ENCODE results near the gene MOCS3. TPM values are rescaled to one million over a fixed set of nuclear protein-coding genes. Genes with fewer than 3 reads are reported as not detected.

The MOCS3 gene
- total and polyA plus RNA-seq, 2 of the 4 experiments (the other 2 are of a cell fraction), result 3.3 to 9.9 TPM

- Histone ChIP-seq H2AK5ac (ENCODE audit: low read depth, low read length) (peak overlapping the region; percentile 67), H2BK120ac (ENCODE audit: low read depth, low read length) (no peak overlapping the region), H4K8ac (ENCODE audit: low read depth in 2 of 2, low read length in 2 of 2) (peak overlapping the region; percentile 65 to 96; a peak in 3 of 4 replicates), H3K4ac (ENCODE audit: low read depth, low read length) (0 out of 2 replicates have a peak overlapping the region, but pooled peaks have one; percentile 76), H2AK9ac (replicated peaks; ENCODE audit: low read depth, low read length, poor library complexity) (peak overlapping the region; percentile 80), H3K23ac (ENCODE audit: low read depth, low read length) (no peak overlapping the region), H3K14ac (replicated peaks; ENCODE audit: low read depth, low read length) (no peak overlapping the region), H2BK15ac (ENCODE audit: low read depth, low read length) (no peak overlapping the region), H2BK5ac (ENCODE audit: low read depth, low read length, poor library complexity, severe bottlenecking) (no peak overlapping the region), H3K4me3 (ENCODE audit: insufficient read depth, low read depth, low read length) (peak overlapping the region; percentile 91), H3K18ac (ENCODE audit: low read depth, low read length) (no peak overlapping the region), H2AFZ (replicated peaks; ENCODE audit: low read length, poor library complexity) (peak overlapping the region; percentile 97), H4K91ac (ENCODE audit: insufficient read depth, low read depth, low read length) (no peak overlapping the region), H3K9ac (ENCODE audit: low read depth, low read length) (0 out of 2 replicates have a peak overlapping the region, but pooled peaks have one; percentile 97), H3K9me3 (ENCODE audit: control insufficient read depth, insufficient read depth, low read length) (no peaks in the 10 kb centered on the region), H2BK20ac (ENCODE audit: low read depth, low read length) (no peak overlapping the region), H3K4me1 (ENCODE audit: control insufficient read depth, insufficient read depth, low read length) (peaks cover 10% of the 10 kb centered on the region), H3K36me3 (ENCODE audit: control insufficient read depth, insufficient read depth, low read length) (peaks cover 2% of the 10 kb centered on the region), H3K56ac (ENCODE audit: extremely low read depth, insufficient read depth, low read length) (no peak overlapping the region), H4K20me1 (ENCODE audit: insufficient read depth, low read length) (peaks cover 26% of the 10 kb centered on the region), H3K4me2 (ENCODE audit: low read depth, low read length) (peak overlapping the region; percentile 89), H4K5ac (ENCODE audit: low read depth, low read length) (peak overlapping the region; percentile 57; the same call in 1 of the 2 replicates), H3K27me3 (ENCODE audit: control insufficient read depth, insufficient read depth, low read length) (no peaks in the 10 kb centered on the region), H3K79me1 (ENCODE audit: low read depth in 1 of 2, low read length in 2 of 2) (peaks cover 10 to 50% of the 10 kb centered on the region in 2 experiments; a peak in 3 of 4 replicates), H3K27ac (ENCODE audit: insufficient read depth, low read length) (no peak overlapping the region; the same call in 1 of the 2 replicates), H3K9me1 (ENCODE audit: insufficient read depth, low read length) (peaks cover 7% of the 10 kb centered on the region; the same call in 1 of the 2 replicates)
- in situ Hi-C loops (cut with MboI; ENCODE audit: low sequenced_read_pairs) (no loop called here), dilution Hi-C loops (cut with HindIII; ENCODE audit: low sequenced_read_pairs, unreplicated experiment) (no loop called here), intact Hi-C loops (cut with micrococcal nuclease) (loop anchor here (2.0 kb wide), 2 partner anchors 21 to 165 kb away; partner anchors contain the start of gene BCAS4)
- TF ChIP-seq CEBPB (IDR thresholded peaks at IDR 0.05; ENCODE audit: low read depth, low read length) (no peak), ELK1 (IDR thresholded peaks at IDR 0.05; ENCODE audit: borderline replicate concordance, low read depth, low read length) (no peak), MAZ (IDR thresholded peaks at IDR 0.05; ENCODE audit: borderline replicate concordance, low read depth, low read length) (no peak), CTCF (conservative IDR thresholded peaks at IDR 0.05; ENCODE audit: low read depth, low read length) (no peak), RFX5 (IDR thresholded peaks at IDR 0.05; ENCODE audit: low read depth, low read length) (no peak), MXI1 (IDR thresholded peaks at IDR 0.05; ENCODE audit: borderline replicate concordance, low read depth, low read length) (no peak), RAD21 (IDR thresholded peaks at IDR 0.05; ENCODE audit: low read length) (no peak), NFE2L2 (IDR thresholded peaks at IDR 0.05; ENCODE audit: low read depth, low read length) (no peak), MAFK (IDR thresholded peaks at IDR 0.05; ENCODE audit: low read depth, low read length) (no peak), BHLHE40 (IDR thresholded peaks at IDR 0.05; ENCODE audit: low read depth, low read length) (no peak), POLR2A (IDR thresholded peaks at IDR 0.05; ENCODE audit: low read depth, low read length) (no peak), FOS (IDR thresholded peaks at IDR 0.05; ENCODE audit: low read depth, low read length) (no peak), SMC3 (IDR thresholded peaks at IDR 0.05; ENCODE audit: low read depth, low read length) (no peak), RCOR1 (IDR thresholded peaks at IDR 0.05; ENCODE audit: insufficient replicate concordance, low read length) (no peak)
- POLR2A ChIA-PET (ENCODE audit: unreplicated experiment), result no interaction called here
- ATAC-seq (ENCODE audit: low read depth) (no peak), DNase-seq (no peak)
- CTCF ChIA-PET, result no interaction called here
- WGBS, 2 experiments (ENCODE audit: extremely low coverage in 2 of 2, insufficient read length in 1 of 2), result 70% methylated on average over 12 of the region's 25 CpGs; no CpG with 5 or more reads in 1 of the 2 experiments
- BruUV-seq (replicated peaks), result TSS peak; percentile 47
These were observed 1.0 kb downstream of the MOCS3 start for GRCh38 chr20:50959543-50960126.
